ENCODE measurements around the gene SLC29A3.

Gene SLC29A3

GRCh38 chr10:71290806-71291527 is 28.1 kb upstream of the SLC29A3 start:
- H3K9me3 ChIP-seq (ENCODE audit: insufficient read depth, low read length, severe bottlenecking): no peaks in the 10 kb centered on the region
- H3K4me1 ChIP-seq (ENCODE audit: insufficient read depth, low read length): no peaks in the 10 kb centered on the region
- H3K9ac ChIP-seq (ENCODE audit: low read depth, low read length): no peak overlapping the region
- no peak overlapping the region for H3K27ac ChIP-seq (ENCODE audit: low read length)
- H4K20me1 ChIP-seq (ENCODE audit: insufficient read depth, low read length): peaks cover 6% of the 10 kb centered on the region
- no peak for TF ChIP-seq EZH2 (IDR thresholded peaks at IDR 0.05; ENCODE audit: borderline replicate concordance, low read depth, low read length, severe bottlenecking)
- no peak for TF ChIP-seq CTCF (IDR thresholded peaks at IDR 0.05; ENCODE audit: borderline replicate concordance, extremely low read depth, low read length, poor library complexity, severe bottlenecking)
- no peaks in the 10 kb centered on the region for H3K27me3 ChIP-seq (ENCODE audit: insufficient read depth, low read length, poor library complexity)
- H3K4me2 ChIP-seq (ENCODE audit: insufficient read depth, low read length): no peak overlapping the region
- no peaks in the 10 kb centered on the region for H3K36me3 ChIP-seq (ENCODE audit: insufficient read depth, low read length)
- H3K79me2 ChIP-seq (ENCODE audit: insufficient read depth, low read length): no peaks in the 10 kb centered on the region
- H2AFZ ChIP-seq (ENCODE audit: low read depth, low read length): no peak overlapping the region
- DNase-seq (no peak), ATAC-seq (ENCODE audit: insufficient read depth, low read depth) (no peak)
- H3K4me3 ChIP-seq (ENCODE audit: low read depth in 1 of 2, low read length in 2 of 2): no peak overlapping the region

GRCh38 chr10:71291528-71291900 is 27.5 kb upstream of the SLC29A3 start:
- no peaks in the 10 kb centered on the region for H3K79me2 ChIP-seq (ENCODE audit: insufficient read depth, low read length)
- no peak for TF ChIP-seq EZH2 (IDR thresholded peaks at IDR 0.05; ENCODE audit: borderline replicate concordance, low read depth, low read length, severe bottlenecking)
- no peak for TF ChIP-seq CTCF (IDR thresholded peaks at IDR 0.05; ENCODE audit: borderline replicate concordance, extremely low read depth, low read length, poor library complexity, severe bottlenecking)
- no peak overlapping the region for H3K9ac ChIP-seq (ENCODE audit: low read depth, low read length)
- no peak overlapping the region for H3K4me2 ChIP-seq (ENCODE audit: insufficient read depth, low read length)
- no peak for ATAC-seq (ENCODE audit: insufficient read depth, low read depth)
- no peak overlapping the region for H2AFZ ChIP-seq (ENCODE audit: low read depth, low read length)
- H3K4me1 ChIP-seq (ENCODE audit: insufficient read depth, low read length): no peaks in the 10 kb centered on the region
- H3K4me3 ChIP-seq (ENCODE audit: low read depth in 1 of 2, low read length in 2 of 2): no peak overlapping the region
- H3K27me3 ChIP-seq (ENCODE audit: insufficient read depth, low read length, poor library complexity): no peaks in the 10 kb centered on the region
- no peak for DNase-seq
- no peak overlapping the region for H3K27ac ChIP-seq (ENCODE audit: low read length)
- peaks cover 3% of the 10 kb centered on the region for H4K20me1 ChIP-seq (ENCODE audit: insufficient read depth, low read length)
- no peaks in the 10 kb centered on the region for H3K9me3 ChIP-seq (ENCODE audit: insufficient read depth, low read length, severe bottlenecking)
- H3K36me3 ChIP-seq (ENCODE audit: insufficient read depth, low read length): no peaks in the 10 kb centered on the region

GRCh38 chr10:71292624-71293445 is 26.2 kb upstream of the SLC29A3 start:
- H3K36me3 ChIP-seq (ENCODE audit: insufficient read depth, low read length): no peaks in the 10 kb centered on the region
- no peaks in the 10 kb centered on the region for H3K9me3 ChIP-seq (ENCODE audit: insufficient read depth, low read length, severe bottlenecking)
- DNase-seq: no peak
- H2AFZ ChIP-seq (ENCODE audit: low read depth, low read length): no peak overlapping the region
- TF ChIP-seq CTCF (IDR thresholded peaks at IDR 0.05; ENCODE audit: borderline replicate concordance, extremely low read depth, low read length, poor library complexity, severe bottlenecking) (no peak), EZH2 (IDR thresholded peaks at IDR 0.05; ENCODE audit: borderline replicate concordance, low read depth, low read length, severe bottlenecking) (no peak)
- H3K9ac ChIP-seq (ENCODE audit: low read depth, low read length): no peak overlapping the region
- no peak overlapping the region for H3K27ac ChIP-seq (ENCODE audit: low read length)
- ATAC-seq (ENCODE audit: insufficient read depth, low read depth): no peak
- H3K79me2 ChIP-seq (ENCODE audit: insufficient read depth, low read length): no peaks in the 10 kb centered on the region
- no peak overlapping the region for H3K4me3 ChIP-seq (ENCODE audit: low read depth in 1 of 2, low read length in 2 of 2)
- H3K4me1 ChIP-seq (ENCODE audit: insufficient read depth, low read length): no peaks in the 10 kb centered on the region
- H3K27me3 ChIP-seq (ENCODE audit: insufficient read depth, low read length, poor library complexity): no peaks in the 10 kb centered on the region
- no peak overlapping the region for H3K4me2 ChIP-seq (ENCODE audit: insufficient read depth, low read length)
- no peaks in the 10 kb centered on the region; the same call in none of the 2 replicates for H4K20me1 ChIP-seq (ENCODE audit: insufficient read depth, low read length)

Data from DND-41 (cell line).